Adrenal gland (tissue), 12 donors: ENCODE measurements around the gene EXTL2. TPM values are rescaled to one million over a fixed set of nuclear protein-coding genes. Genes with fewer than 3 reads are reported as not detected.
A peak's percentile ranks its signal among the peaks of the same experiment; 100 is the strongest.

Experiments
- DNase-seq, 7 donors: peaks; one replicate each; pipeline ENCODE4 v3.0.0-alpha.2; 2019 to 2020
- H3K27ac ChIP-seq, 5 donors: fragments of 200-600 bp; sonication (generic) in 4 of 5; 1 replicate in 3 of 5; 2 replicates in 2 of 5; pipeline versions ENCODE4 v1.5.1 to v1.8.0; 2016 to 2020; ENCODE audit warnings: mild to moderate bottlenecking in 1 of 5
- H3K27me3 ChIP-seq: fragments of 200-600 bp; 2 replicates; pipeline ENCODE4 v1.8.0; 2021
- H3K36me3 ChIP-seq, 2 donors: fragments of 200-600 bp; replicated peaks in 1 of 2; 1 replicate in 1 of 2; 2 replicates in 1 of 2; pipeline versions ENCODE4 v1.5.1 to v1.8.0; 2018 to 2022
- H3K4me1 ChIP-seq, 2 donors: fragments of 200-600 bp; replicated peaks in 1 of 2; 1 replicate in 1 of 2; 2 replicates in 1 of 2; pipeline versions ENCODE4 v1.5.1 to v1.8.0; 2018 to 2021
- H3K4me3 ChIP-seq, 4 donors: fragments of 200-600 bp; sonication (generic) in 3 of 4; one replicate each; pipeline ENCODE4 v1.5.1; 2016 to 2018
- H3K9me3 ChIP-seq, 3 donors: fragments of 200-600 bp; sonication (generic) in 1 of 3; replicated peaks in 1 of 3; 1 replicate in 2 of 3; 2 replicates in 1 of 3; pipeline versions ENCODE4 v1.5.1 to v1.8.0; 2016 to 2021
- CTCF ChIP-seq, 6 experiments: fragments of 450-650 bp in 4 of 6; fragments of 200-600 bp in 2 of 6; sonication (generic) in 1 of 6; IDR thresholded peaks; 1 replicate in 5 of 6; 2 replicates in 1 of 6; pipeline versions ENCODE4 v1.5.1 to v1.8.0; 2016 to 2021; ENCODE audit warnings: antibody characterized with exemption in 6 of 6, mild to moderate bottlenecking in 2 of 6, moderate library complexity in 1 of 6
- POLR2A ChIP-seq, 2 donors: fragments of 450-650 bp; IDR thresholded peaks; one replicate each; pipeline ENCODE4 v1.6.1; 2017; ENCODE audit warnings: antibody characterized with exemption in 2 of 2, mild to moderate bottlenecking in 2 of 2, moderate library complexity in 1 of 2
- WGBS, 4 donors: extraction: QIAGEN DNeasy Blood & Tissue Kit in 2 of 4; methylation state at CpG; one replicate each; pipeline versions ENCODE4 v1.1.5 to v1.1.7; 2013 to 2017; 5-methylcytosine and 5-hydroxymethylcytosine counted together
- intact Hi-C, 2 donors: fragments of 100-400 bp; cut with DNase I; formaldehyde crosslinking; loops; one replicate each; pipeline versions ENCODE4 v1.14.1 to v1.15.0; 2022 to 2023
- polyA plus RNA-seq, 3 donors: library from polyadenylated mRNA; stranded (reverse); fragments of 200-250 nt in 2 of 3; fragments of 350-450 nt in 1 of 3; fragmentation: Illumina TruSeq in 1 of 3; extraction: RNeasy Lipid Tissue Mini Kit (QIAGEN cat#74804) in 1 of 3; gene quantifications; one replicate each; pipeline ENCODE4 v1.2.3, GENCODE V29; 2013 to 2014
- total RNA-seq, 9 donors: library from RNA; depleted of rRNA in 4 of 9; stranded (reverse); fragments of >200 nt in 4 of 9; fragments of 120-200 nt in 1 of 9; fragmentation: NEBNext Ultra II Directional in 1 of 9; extraction: Animal tissue kit (Norgen Biotek cat#: 25700) in 1 of 9; gene quantifications; one replicate each; pipeline versions ENCODE4 v1.1.0 to v1.2.4, GENCODE V29; 2013 to 2023
- donor health status: healthy with polysubstance abuse.
- donor health status: Bipolar disorder and iron deficiency.
- donor health status: DM: yes; HTN: yes; CAD: no.
- donor health status: DM: no; HTN: no; CAD: no.
- donor health status: DM: no; HTN: no; CAD: no.
- donor health status: DM: yes; HTN: yes; CAD: no.

EXTL2 gene
- total and polyA plus RNA-seq, 12 donors, result 15.4 to 98.9 (median 31.6) TPM

- no peak for DNase-seq
- Histone ChIP-seq H3K27me3 (no peaks in the 10 kb centered on the region), H3K9me3 (no peaks in the 10 kb centered on the region), H3K4me1 (no peaks in the 10 kb centered on the region), H3K27ac (no peak overlapping the region), H3K4me3 (no peak overlapping the region), H3K36me3 (no peaks in the 10 kb centered on the region)
- peak in 1 of 6 experiments; percentile 9 for TF ChIP-seq CTCF (IDR thresholded peaks at IDR 0.05)
- TF ChIP-seq POLR2A (IDR thresholded peaks at IDR 0.05), result no peak
- intact Hi-C loops, result no loop called here
- 93 to 100% (median 96%) methylated on average over 1 of the region's 1 CpG for WGBS, 4 donors
These were observed 37.1 kb upstream of the EXTL2 start for GRCh38 chr1:100931716-100932115.

- no peaks in the 10 kb centered on the region for H3K4me1 ChIP-seq
- DNase-seq, result no peak
- TF ChIP-seq CTCF (IDR thresholded peaks at IDR 0.05) (no peak), POLR2A (IDR thresholded peaks at IDR 0.05) (no peak)
- H3K4me3 ChIP-seq, result no peak overlapping the region
- H3K9me3 ChIP-seq, result no peaks in the 10 kb centered on the region
- no peak overlapping the region for H3K27ac ChIP-seq
- no peaks in the 10 kb centered on the region for H3K27me3 ChIP-seq
- intact Hi-C loops, result no loop called here
- no peaks in the 10 kb centered on the region for H3K36me3 ChIP-seq
These were observed 35.9 kb upstream of the EXTL2 start for GRCh38 chr1:100930494-100930893.

- no peak for DNase-seq
- no peak overlapping the region for H3K4me3 ChIP-seq
- H3K27ac ChIP-seq, result no peak overlapping the region
- intact Hi-C loops, result no loop called here
- peaks cover 0 to 3% of the 10 kb centered on the region in 2 donors for H3K36me3 ChIP-seq
- H3K27me3 ChIP-seq, result no peaks in the 10 kb centered on the region
- no peaks in the 10 kb centered on the region for H3K4me1 ChIP-seq
- no peaks in the 10 kb centered on the region for H3K9me3 ChIP-seq
- no peak for TF ChIP-seq POLR2A (IDR thresholded peaks at IDR 0.05)
- 84 to 96% (median 90%) methylated on average over 3 of the region's 3 CpGs for WGBS, 4 donors
These were observed 33.5 kb upstream of the EXTL2 start for GRCh38 chr1:100928128-100928527.

- Histone ChIP-seq H3K27me3 (no peaks in the 10 kb centered on the region), H3K4me3 (no peak overlapping the region), H3K9me3 (no peaks in the 10 kb centered on the region), H3K36me3 (peaks cover 0 to 5% of the 10 kb centered on the region in 2 donors), H3K27ac (no peak overlapping the region), H3K4me1 (no peaks in the 10 kb centered on the region)
- intact Hi-C loops, result no loop called here
- 66 to 80% (median 72%) methylated on average over 2 of the region's 2 CpGs for WGBS, 4 donors
- no peak for DNase-seq
- no peak for TF ChIP-seq POLR2A (IDR thresholded peaks at IDR 0.05)
- TF ChIP-seq CTCF (IDR thresholded peaks at IDR 0.05), result no peak
These were observed 32.6 kb upstream of the EXTL2 start for GRCh38 chr1:100927276-100927675.

GRCh38 chr1:100926240-100926639 lies 31.6 kb upstream of the EXTL2 start:
- intact Hi-C loops, result no loop called here
- DNase-seq, result no peak
- Histone ChIP-seq H3K27ac (no peak overlapping the region), H3K4me1 (no peaks in the 10 kb centered on the region), H3K27me3 (no peaks in the 10 kb centered on the region), H3K9me3 (no peaks in the 10 kb centered on the region), H3K36me3 (peaks cover 0 to 8% of the 10 kb centered on the region in 2 donors), H3K4me3 (no peak overlapping the region)
- 95 to 100% (median 99%) methylated on average over 2 of the region's 2 CpGs for WGBS, 4 donors
- no peak for TF ChIP-seq CTCF (IDR thresholded peaks at IDR 0.05)
